Nephron progenitor cell (in vitro differentiated cells): ENCODE results near the gene HCFC1R1.

Experiments used
- DNase-seq: peaks from one replicate; pipeline ENCODE4 v3.0.0; 2021
- H3K27ac Mint-ChIP-seq: 2 replicates; pipeline ENCODE4 v1.8.0; 2021; ENCODE audit warnings: mild to moderate bottlenecking, moderate library complexity, mixed read lengths
- H3K27me3 Mint-ChIP-seq: 2 replicates; pipeline ENCODE4 v1.8.0; 2021; ENCODE audit warnings: mild to moderate bottlenecking, low read depth, mixed read lengths; ENCODE audit not compliant: poor library complexity
- H3K36me3 Mint-ChIP-seq: 2 replicates; pipeline ENCODE4 v1.8.0; 2021; ENCODE audit warnings: low read depth, mixed read lengths
- H3K4me1 Mint-ChIP-seq: 2 replicates; pipeline ENCODE4 v1.8.0; 2021; ENCODE audit warnings: mixed read lengths
- H3K4me3 Mint-ChIP-seq: 2 replicates; pipeline ENCODE4 v1.8.0; 2021; ENCODE audit warnings: mild to moderate bottlenecking, moderate library complexity, mixed read lengths
- H3K9me3 Mint-ChIP-seq: 2 replicates; pipeline ENCODE4 v1.8.0; 2021; ENCODE audit warnings: mild to moderate bottlenecking, moderate library complexity, mixed read lengths
- CTCF ChIP-seq: fragments of 200-600 bp; sonication (generic); IDR thresholded peaks from 2 replicates; pipeline ENCODE4 v1.5.0; 2021; ENCODE audit warnings: antibody characterized with exemption

The HCFC1R1 gene

DNA sequence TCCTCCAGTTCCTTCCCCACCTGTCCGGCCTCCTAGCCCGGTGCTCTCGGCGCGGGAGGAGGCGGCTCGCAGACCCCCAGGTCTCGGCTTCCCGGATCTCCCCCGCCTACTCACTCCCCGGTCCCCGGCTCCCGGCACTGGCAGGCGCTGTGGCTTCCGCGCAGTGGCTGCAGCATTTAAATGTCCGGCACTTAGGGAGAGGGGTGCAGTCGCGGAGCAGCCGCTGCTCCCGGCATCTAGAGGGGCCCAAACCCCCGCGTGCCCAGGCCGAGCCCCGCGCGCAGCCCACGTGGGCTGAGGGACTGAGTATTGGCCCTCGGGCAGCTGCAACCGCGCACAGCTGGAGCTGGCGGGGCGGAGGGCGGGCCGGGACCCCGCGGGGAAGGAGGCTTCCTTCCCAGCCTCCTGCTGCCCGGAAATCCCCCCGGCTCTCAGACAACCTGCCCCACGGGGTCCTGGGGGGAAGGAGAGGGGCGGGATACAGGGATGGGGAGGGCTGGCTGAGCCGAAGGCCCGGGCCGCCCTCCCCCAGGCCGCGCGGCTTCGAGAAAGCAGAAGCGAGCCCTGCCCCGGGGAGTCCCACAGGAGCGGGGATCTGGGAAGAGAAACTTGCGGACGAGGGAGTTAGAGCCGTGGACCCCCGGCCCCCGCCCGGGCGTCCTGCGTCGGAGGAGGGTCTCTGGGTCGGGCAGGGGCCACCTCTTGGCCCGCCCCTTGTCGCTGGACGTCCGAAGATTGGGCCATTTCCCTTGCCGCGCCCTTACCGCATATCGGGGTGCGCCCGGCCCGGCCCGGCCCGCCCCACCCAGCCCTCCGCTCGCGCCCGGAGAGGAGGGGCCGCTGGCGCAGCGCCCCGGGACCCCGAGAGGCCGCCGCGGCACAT lies 22.3 kb upstream of the HCFC1R1 start, which contains the start of gene MMP25:
Gene MMP25 (plus strand): TSS at position 804 of the 883 bp plus-strand sequence. CDS start 357 bp downstream, outside the sequence.
- no peak for TF ChIP-seq CTCF

DNA sequence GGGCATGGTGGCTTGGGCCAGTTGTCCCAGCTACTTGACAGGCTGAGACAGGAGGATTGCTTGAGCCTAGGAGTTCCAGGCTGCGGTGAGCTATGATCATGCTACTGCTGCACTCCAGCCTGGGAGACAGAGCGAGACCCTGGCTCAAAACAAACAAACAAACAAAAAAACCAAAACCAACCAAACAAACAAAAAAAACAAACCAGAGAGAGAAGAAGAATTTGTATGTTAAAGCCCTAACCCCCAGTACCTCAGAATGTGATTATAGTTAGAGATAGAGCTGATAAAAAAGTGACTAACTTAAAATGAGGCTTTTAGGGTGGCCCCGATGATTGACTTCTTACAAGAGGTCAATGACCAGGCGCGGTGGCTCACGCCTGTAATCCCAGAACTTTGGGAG lies 21.0 kb upstream of the HCFC1R1 start:
- no peak overlapping the region for H3K27ac Mint-ChIP-seq
- TF ChIP-seq CTCF = no peak
- H3K4me1 Mint-ChIP-seq = peaks cover 5% of the 10 kb centered on the region
- no peak for DNase-seq
- peak overlapping the region; percentile 74 for H3K4me3 Mint-ChIP-seq
- H3K9me3 Mint-ChIP-seq = peaks cover 10% of the 10 kb centered on the region
- H3K36me3 Mint-ChIP-seq = no peaks in the 10 kb centered on the region
- peaks cover 88% of the 10 kb centered on the region for H3K27me3 Mint-ChIP-seq

More for the DNA sequence above, 22.3 kb upstream of the HCFC1R1 start, which contains the start of gene MMP25:
- peaks cover 10% of the 10 kb centered on the region for H3K9me3 Mint-ChIP-seq
- peaks cover 87% of the 10 kb centered on the region for H3K27me3 Mint-ChIP-seq
- peak within 1 kb of the TSS; percentile 74 for H3K4me3 Mint-ChIP-seq
- DNase-seq = peak; percentile 56
- peaks cover 13% of the 10 kb centered on the region for H3K4me1 Mint-ChIP-seq
- no peak within 1 kb of the TSS for H3K27ac Mint-ChIP-seq
- H3K36me3 Mint-ChIP-seq = no peaks in the 10 kb centered on the region

- Mint-ChIP-seq H3K4me3 (no peak overlapping the region), H3K27ac (no peak overlapping the region), H3K4me1 (peaks cover 5% of the 10 kb centered on the region), H3K36me3 (no peaks in the 10 kb centered on the region), H3K9me3 (peaks cover 10% of the 10 kb centered on the region), H3K27me3 (peaks cover 91% of the 10 kb centered on the region)
- no peak for TF ChIP-seq CTCF
- DNase-seq = no peak
Measured at GRCh38 chr16:3042376-3042775, 18.6 kb upstream of the HCFC1R1 start.

DNA sequence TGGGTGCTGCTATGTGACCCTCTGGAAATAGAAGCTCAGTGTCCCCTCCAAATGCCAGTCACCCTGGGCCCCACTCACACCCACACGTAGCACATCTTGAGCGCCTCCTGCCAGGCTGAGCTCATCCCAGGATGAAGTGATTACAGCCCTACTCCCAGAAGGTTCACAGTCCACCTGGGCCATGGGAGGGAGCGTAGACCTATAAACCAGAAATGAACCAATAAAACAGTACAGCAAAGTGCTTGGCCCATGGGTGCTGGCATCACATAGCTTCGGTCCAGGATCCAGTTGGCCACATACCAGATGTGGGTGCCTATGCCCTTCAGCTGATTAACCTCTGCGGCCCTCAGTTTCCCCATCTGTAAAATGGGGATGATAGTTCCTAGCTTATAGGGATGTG lies 15.2 kb upstream of the HCFC1R1 start:
- no peak overlapping the region for H3K4me3 Mint-ChIP-seq
- no peaks in the 10 kb centered on the region for H3K36me3 Mint-ChIP-seq
- H3K4me1 Mint-ChIP-seq = no peaks in the 10 kb centered on the region
- no peak for DNase-seq
- H3K9me3 Mint-ChIP-seq = no peaks in the 10 kb centered on the region
- no peak for TF ChIP-seq CTCF
- H3K27me3 Mint-ChIP-seq = peaks cover 85% of the 10 kb centered on the region
- H3K27ac Mint-ChIP-seq = no peak overlapping the region

DNA sequence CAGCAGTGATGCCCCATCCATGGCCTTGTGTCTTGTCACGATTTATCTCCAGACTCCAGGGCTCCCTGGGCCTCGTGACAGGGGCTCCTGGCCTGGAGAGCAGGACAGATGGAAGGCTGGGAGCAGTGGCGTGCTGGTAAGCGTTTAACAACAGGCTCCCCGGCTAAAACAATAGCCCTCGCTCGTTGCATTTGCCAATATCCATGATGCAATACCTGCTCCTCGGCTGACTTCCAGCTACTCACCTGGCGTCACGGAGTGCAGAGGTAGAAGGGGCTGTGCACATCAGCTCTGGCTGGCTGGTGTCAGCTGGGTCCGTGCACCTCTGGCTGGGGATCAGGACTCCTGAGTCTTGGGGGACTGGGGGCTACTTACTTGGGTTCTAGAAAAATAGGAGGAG lies 14.5 kb upstream of the HCFC1R1 start:
- Mint-ChIP-seq H3K4me3 (no peak overlapping the region), H3K36me3 (no peaks in the 10 kb centered on the region), H3K4me1 (no peaks in the 10 kb centered on the region), H3K9me3 (no peaks in the 10 kb centered on the region), H3K27me3 (peaks cover 85% of the 10 kb centered on the region), H3K27ac (no peak overlapping the region)
- TF ChIP-seq CTCF = no peak
- no peak for DNase-seq
